Epithelial cell of proximal tubule (primary cell): Measurements from ENCODE around the gene EXOG. TPM values are rescaled to one million over a fixed set of nuclear protein-coding genes. Genes with fewer than 3 reads are reported as not detected.
"Not testable (repeated sequence)": the region's sequence is repeated elsewhere in the genome, so short reads cannot be mapped to it uniquely, and the experiment has no call there.

Source experiments
- DNase-seq: peaks from one replicate; pipeline ENCODE4 v3.0.0-alpha.2; 2011; ENCODE audit warnings: low read depth
- H3K4me3 ChIP-seq: 2 replicates; pipeline ENCODE4 v1.5.1; 2011; ENCODE audit warnings: low read depth, mild to moderate bottlenecking, low read length
- total RNA-seq: library from RNA; depleted of rRNA; stranded (reverse); fragments of >200 nt; gene quantifications from 2 replicates; pipeline ENCODE4 v1.2.3, GENCODE V29; 2015
- TF ChIP-seq, protein P1 (sequence below): conservative IDR thresholded peaks from 2 replicates; pipeline ENCODE4 v1.5.1; 2012; ENCODE audit warnings: low read depth, mild to moderate bottlenecking, low read length

Gene EXOG
- total RNA-seq, 1 donor from 2014 or later = 1.8 TPM

DNA sequence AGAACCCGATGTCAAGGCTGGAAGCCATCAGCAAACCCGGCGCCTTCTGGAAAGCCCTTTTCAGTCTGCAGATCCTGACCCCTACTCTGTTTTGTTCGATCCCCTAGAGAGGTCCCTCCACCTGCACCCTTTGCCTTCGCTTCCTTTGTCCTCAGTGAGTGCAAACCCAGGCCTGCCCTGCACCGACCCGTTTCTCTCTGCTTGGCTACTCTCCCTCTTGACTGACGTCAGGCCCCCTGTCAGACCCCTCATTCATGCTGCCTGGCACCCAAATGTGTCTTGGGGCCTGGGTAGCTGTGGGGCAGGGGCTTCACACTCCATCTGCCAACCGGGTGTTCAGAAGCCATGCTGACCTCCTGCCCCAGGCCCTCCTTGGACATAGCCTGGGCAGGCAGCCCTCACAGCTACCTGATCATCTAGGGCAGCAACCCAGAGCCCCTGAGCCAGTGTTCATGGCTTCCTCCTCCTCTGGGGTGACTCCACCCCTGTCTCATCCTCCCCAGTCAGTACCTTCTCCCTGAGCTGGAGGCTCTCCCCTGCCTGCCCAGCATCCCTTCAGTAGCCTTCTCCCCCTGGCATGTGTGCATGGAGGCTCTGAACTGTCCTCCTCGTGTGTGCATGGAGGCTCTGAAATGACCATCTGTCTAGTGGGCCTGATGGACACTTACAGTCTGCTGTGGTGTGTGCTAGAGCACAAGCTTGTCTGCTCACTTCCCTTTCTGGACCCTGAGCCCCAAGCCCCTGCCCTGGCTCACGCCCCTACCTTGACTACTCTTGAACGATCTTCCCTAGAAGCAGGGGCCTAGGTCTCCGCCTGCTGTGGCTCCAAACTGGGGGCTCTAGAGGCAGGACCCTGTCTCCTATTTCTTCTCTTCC is 69.4 kb downstream of the EXOG start:
- H3K4me3 ChIP-seq = no peak overlapping the region
- no peak for DNase-seq
- TF ChIP-seq, protein P1, sequence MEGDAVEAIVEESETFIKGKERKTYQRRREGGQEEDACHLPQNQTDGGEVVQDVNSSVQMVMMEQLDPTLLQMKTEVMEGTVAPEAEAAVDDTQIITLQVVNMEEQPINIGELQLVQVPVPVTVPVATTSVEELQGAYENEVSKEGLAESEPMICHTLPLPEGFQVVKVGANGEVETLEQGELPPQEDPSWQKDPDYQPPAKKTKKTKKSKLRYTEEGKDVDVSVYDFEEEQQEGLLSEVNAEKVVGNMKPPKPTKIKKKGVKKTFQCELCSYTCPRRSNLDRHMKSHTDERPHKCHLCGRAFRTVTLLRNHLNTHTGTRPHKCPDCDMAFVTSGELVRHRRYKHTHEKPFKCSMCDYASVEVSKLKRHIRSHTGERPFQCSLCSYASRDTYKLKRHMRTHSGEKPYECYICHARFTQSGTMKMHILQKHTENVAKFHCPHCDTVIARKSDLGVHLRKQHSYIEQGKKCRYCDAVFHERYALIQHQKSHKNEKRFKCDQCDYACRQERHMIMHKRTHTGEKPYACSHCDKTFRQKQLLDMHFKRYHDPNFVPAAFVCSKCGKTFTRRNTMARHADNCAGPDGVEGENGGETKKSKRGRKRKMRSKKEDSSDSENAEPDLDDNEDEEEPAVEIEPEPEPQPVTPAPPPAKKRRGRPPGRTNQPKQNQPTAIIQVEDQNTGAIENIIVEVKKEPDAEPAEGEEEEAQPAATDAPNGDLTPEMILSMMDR = no peak

DNA sequence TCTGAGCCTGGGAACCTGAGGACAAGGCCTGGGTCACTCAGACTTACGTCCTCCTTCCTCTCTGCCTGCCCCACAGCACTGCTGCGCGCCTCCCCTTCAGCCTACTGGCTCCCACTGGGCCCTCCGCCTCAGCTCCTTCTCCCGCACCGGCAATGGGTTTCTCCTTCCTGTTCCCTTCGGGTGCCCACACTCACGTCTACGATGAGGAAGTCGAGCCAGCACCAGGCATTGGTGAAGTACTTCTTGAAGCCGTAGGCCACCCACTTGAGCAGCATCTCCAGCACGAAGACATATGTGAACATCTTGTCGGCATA is 70.0 kb downstream of the EXOG start:
- H3K4me3 ChIP-seq = no peak overlapping the region
- DNase-seq = no peak
- TF ChIP-seq, protein P1 = no peak

DNA sequence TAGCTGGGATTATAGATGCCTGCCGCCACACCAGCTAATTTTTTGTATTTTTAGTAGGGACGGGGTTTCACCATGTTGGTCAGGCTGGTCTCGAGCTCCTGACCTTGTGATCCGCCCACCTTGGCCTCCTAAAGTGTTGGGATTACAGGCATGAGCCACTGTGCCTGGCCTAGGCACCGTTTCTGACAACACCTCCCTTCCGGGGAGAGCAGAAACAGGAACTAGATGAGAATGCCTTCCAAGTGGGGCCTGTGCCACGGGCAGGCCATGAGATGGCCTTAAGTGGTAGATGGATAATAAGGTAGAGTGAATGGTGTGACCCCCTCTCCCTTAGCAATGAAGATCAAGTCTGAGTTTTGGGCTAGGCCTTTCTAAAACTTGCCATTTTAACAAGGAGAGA is 70.7 kb downstream of the EXOG start:
- H3K4me3 ChIP-seq, DNase-seq: not testable (repeated sequence)

DNA sequence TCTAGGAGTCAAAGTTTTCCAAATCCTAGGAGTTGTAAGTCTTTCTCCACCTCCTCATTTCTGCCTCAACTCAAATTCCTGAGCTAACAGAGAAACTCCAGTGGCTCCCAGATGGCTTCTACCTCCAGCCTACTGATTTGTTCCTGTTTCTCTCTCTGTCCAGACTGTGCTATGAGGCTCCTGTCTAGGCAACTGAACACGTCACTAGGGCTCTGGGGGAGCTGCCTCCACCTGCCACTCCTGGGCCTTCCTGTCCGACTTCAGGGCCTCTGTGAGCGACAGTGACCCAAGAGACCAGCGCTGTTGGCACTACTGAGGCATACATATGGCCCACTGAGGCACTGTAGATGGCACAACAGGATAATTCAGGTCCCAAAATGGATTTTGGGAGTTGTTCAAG is 71.4 kb downstream of the EXOG start:
- no peak for DNase-seq
- TF ChIP-seq, protein P1 = no peak
- H3K4me3 ChIP-seq = no peak overlapping the region

DNA sequence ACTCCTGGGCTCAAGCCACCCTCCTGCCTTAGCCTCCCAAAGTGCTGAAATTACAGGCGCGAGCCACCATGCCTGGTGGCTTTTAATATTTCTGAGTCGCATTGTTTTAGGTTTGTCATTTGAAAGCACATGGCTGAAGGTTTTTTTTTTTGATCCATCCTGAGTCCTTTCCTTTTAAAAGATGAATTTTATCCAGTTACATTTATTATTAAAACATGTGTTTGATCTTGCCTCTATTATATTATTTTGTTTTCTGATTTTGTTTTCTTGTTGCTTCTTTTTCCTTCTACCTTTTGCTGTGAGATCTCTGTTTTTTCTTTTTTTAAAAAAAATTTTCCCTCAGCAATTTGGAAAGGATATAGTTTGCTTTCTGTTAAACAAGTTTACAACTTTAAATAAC is 77.0 kb downstream of the EXOG start:
- no peak overlapping the region for H3K4me3 ChIP-seq
- DNase-seq = no peak
- TF ChIP-seq, protein P1 = no peak

DNA sequence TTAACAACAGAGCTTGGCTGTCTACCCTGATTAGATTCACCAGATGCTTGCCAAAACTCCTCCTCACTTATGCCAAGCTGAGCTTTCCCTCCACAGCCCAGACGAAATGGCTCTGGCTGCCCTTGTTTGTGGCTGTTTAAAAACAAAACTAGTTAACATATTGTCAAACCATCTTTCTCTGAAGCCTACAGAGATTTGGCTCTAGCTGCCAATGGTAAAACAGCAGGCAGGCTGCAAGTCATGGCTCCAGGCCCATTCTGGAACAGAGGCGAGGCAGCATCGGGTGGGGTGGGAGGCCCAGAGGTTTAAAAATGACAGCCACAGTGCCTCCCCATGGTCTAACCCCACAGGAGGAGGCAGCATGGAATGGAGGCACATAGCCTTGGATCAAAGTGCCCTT is 77.4 kb downstream of the EXOG start:
- H3K4me3 ChIP-seq = no peak overlapping the region
- TF ChIP-seq, protein P1 = no peak
- DNase-seq = no peak

DNA sequence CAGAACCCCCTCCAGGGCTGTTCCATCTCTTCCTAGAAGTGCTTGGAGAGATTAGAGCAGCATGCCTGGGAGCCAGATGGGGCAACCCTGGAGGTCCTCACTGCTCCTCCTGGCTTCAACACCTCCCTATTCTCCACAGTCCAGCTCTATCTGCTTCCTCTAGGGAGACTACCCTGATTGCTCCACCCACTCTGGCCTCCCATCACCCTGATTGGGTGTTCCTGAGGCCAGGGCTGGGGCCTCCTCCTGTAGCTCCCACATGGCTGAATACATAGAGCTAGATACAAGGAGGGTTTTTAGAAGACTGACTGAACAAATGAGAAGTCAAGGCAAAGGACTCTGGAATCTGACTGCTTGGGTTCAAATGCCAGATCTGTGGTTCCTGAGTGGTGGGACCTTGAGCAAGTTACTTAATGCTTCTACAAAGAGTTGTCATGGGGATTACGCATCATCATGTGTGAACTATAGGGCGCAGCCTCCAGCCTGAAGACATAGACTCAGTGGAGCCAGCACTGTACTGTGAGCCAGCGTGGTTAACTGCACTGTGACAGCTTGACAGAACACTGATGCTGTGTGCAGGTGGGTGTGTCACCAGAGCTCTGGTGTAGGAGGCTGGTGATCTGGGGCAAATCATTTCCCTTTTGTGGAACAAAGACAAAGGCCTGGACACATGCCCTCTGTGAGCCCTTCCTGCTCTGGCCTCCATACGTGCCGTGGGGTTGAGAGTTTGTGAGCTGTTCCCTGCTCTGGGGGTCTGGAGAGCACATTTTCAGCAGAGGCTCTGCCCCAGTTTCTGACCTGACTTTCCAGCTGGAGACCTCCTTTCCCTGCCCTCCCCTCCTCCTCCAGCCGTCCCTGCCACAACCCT is 78.5 kb downstream of the EXOG start:
- no peak for DNase-seq
- TF ChIP-seq, protein P1 = no peak
- H3K4me3 ChIP-seq = no peak overlapping the region
